ENCODE measurements around the gene KIAA0232.

DNA sequence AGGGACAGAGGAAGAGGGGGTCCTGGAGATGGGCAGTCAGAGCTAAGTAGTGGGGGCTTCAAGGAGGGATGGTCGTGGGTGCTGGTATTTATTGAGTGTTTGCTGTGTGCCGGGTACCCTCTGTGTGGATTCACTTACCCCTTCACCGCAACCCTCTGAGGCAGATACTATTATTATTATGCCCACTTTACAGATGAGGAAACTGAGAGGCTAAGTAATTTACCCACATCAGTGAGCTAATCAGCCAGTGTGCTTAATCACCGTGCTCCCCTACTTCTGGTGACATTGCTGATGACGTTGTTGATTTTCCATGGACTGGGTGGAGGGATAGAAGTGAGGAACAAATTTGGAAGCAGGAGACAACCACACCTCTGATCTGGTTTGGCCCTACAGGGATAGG is 4.1 kb upstream of the KIAA0232 start:
- TF ChIP-seq CTCF (IDR thresholded peaks at IDR 0.05; ENCODE audit: insufficient read depth, low read length, poor library complexity, severe bottlenecking) = no peak
- TF ChIP-seq EZH2phosphoT487 (conservative IDR thresholded peaks at IDR 0.05; ENCODE audit: low read length) = no peak

Measured in SU-DHL-6 (cell line).